ENCODE measurements around the gene ZNF750.

Gene ZNF750

DNA sequence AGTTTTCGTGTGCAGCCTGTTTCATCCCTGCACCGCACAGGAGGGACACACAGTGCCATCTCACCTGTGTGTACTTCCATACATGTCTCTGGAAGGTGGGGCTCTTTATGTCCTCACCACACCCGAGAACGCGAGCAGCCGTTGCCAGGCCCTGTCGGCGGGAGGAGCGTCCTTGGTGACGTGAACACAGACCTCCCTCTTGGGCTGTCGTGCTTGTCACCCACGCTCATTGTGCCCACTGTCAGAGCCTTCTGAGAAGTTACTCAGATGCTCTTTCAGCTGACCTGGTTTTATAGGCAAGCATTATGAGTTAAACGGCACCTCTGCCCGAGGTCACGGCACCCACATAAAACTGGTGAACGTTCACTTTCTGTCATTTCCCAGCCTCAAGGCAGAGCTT, 40.2 kb downstream of the ZNF750 start:
- no peak for TF ChIP-seq FOXP2 (optimal IDR thresholded peaks at IDR 0.05; ENCODE audit: borderline replicate concordance, extremely low read depth, extremely low read length, insufficient read depth)

DNA sequence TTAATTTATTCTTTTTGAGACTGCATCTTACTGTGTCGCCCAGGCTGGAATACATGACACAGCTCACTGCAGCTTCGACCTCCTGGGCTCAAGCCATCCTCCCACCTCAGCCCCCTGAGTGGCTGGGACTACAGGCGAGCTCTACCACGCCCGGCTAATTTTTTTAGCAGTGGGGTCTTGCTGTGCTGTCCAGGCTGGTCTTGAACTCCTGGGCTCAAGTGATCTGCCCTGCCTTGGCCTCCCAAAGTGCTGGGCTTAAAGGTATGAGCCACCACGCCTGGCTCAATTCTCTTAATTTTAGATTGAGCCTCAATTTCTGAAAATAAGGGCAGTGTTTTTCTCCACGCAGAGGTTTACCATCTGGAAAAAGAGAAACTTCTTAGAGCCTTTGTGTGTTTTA, 41.1 kb downstream of the ZNF750 start:
- TF ChIP-seq FOXP2 (optimal IDR thresholded peaks at IDR 0.05; ENCODE audit: borderline replicate concordance, extremely low read depth, extremely low read length, insufficient read depth) (no peak), POLR2AphosphoS5 (IDR thresholded peaks at IDR 0.05; ENCODE audit: low read depth, low read length) (no peak), TAF1 (IDR thresholded peaks at IDR 0.05; ENCODE audit: borderline replicate concordance, insufficient read depth, low read length) (no peak), SIN3A (IDR thresholded peaks at IDR 0.05; ENCODE audit: borderline replicate concordance, insufficient read depth, low read length) (no peak)
- TF ChIP-seq, protein P1, sequence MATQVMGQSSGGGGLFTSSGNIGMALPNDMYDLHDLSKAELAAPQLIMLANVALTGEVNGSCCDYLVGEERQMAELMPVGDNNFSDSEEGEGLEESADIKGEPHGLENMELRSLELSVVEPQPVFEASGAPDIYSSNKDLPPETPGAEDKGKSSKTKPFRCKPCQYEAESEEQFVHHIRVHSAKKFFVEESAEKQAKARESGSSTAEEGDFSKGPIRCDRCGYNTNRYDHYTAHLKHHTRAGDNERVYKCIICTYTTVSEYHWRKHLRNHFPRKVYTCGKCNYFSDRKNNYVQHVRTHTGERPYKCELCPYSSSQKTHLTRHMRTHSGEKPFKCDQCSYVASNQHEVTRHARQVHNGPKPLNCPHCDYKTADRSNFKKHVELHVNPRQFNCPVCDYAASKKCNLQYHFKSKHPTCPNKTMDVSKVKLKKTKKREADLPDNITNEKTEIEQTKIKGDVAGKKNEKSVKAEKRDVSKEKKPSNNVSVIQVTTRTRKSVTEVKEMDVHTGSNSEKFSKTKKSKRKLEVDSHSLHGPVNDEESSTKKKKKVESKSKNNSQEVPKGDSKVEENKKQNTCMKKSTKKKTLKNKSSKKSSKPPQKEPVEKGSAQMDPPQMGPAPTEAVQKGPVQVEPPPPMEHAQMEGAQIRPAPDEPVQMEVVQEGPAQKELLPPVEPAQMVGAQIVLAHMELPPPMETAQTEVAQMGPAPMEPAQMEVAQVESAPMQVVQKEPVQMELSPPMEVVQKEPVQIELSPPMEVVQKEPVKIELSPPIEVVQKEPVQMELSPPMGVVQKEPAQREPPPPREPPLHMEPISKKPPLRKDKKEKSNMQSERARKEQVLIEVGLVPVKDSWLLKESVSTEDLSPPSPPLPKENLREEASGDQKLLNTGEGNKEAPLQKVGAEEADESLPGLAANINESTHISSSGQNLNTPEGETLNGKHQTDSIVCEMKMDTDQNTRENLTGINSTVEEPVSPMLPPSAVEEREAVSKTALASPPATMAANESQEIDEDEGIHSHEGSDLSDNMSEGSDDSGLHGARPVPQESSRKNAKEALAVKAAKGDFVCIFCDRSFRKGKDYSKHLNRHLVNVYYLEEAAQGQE (IDR thresholded peaks at IDR 0.05; ENCODE audit: insufficient read depth in 1 of 2, low read depth in 2 of 2, low read length in 2 of 2), result no peak

DNA sequence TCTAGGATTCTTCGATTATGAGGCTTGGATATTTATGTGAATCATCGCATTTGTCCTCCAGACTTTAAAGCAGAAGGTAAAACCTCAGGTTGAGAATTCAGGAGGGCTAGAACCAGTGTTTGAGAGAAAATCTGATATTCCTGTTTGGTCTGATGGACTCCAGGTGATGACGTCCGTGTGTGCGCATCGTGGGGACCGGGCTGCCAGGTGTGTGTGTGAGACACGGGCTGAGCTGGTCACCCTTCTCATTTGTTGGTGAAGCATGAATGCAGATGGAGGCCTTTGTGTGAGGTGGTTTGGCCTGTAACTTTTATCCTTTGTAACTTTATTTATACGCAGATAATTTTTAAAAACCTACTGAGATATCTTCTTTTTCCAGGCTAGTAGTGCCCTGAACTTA, 42.8 kb downstream of the ZNF750 start:
- TF ChIP-seq FOXP2 (optimal IDR thresholded peaks at IDR 0.05; ENCODE audit: borderline replicate concordance, extremely low read depth, extremely low read length, insufficient read depth) (no peak), SIN3A (IDR thresholded peaks at IDR 0.05; ENCODE audit: borderline replicate concordance, insufficient read depth, low read length) (no peak), POLR2AphosphoS5 (IDR thresholded peaks at IDR 0.05; ENCODE audit: low read depth, low read length) (no peak), TAF1 (IDR thresholded peaks at IDR 0.05; ENCODE audit: borderline replicate concordance, insufficient read depth, low read length) (no peak)
- TF ChIP-seq, protein P1 (IDR thresholded peaks at IDR 0.05; ENCODE audit: insufficient read depth in 1 of 2, low read depth in 2 of 2, low read length in 2 of 2), result no peak

DNA sequence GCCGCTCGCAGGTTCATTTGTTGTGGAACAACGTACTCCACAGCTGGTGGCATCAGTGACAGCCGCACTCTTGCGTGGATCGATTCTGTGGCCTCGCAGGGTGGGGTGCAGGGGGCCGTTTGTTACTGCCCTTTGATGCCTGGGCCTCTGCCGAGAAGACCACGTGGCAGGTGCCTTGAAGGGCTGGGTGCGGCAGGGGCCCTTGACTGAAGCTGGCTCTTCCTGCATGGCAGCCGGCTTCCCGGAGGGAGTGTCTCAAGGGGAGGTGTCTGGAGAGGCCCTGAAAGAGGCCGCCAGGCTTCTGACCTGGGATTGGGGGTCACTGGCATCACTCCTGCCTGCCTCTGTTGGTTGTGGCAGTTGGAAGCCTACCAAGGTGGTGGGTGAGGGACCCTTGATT, 44.2 kb downstream of the ZNF750 start:
- TF ChIP-seq FOXP2 (optimal IDR thresholded peaks at IDR 0.05; ENCODE audit: borderline replicate concordance, extremely low read depth, extremely low read length, insufficient read depth) (no peak), TAF1 (IDR thresholded peaks at IDR 0.05; ENCODE audit: borderline replicate concordance, insufficient read depth, low read length) (no peak), SIN3A (IDR thresholded peaks at IDR 0.05; ENCODE audit: borderline replicate concordance, insufficient read depth, low read length) (no peak), POLR2AphosphoS5 (IDR thresholded peaks at IDR 0.05; ENCODE audit: low read depth, low read length) (no peak)
- TF ChIP-seq, protein P1 (IDR thresholded peaks at IDR 0.05; ENCODE audit: insufficient read depth in 1 of 2, low read depth in 2 of 2, low read length in 2 of 2), result no peak

DNA sequence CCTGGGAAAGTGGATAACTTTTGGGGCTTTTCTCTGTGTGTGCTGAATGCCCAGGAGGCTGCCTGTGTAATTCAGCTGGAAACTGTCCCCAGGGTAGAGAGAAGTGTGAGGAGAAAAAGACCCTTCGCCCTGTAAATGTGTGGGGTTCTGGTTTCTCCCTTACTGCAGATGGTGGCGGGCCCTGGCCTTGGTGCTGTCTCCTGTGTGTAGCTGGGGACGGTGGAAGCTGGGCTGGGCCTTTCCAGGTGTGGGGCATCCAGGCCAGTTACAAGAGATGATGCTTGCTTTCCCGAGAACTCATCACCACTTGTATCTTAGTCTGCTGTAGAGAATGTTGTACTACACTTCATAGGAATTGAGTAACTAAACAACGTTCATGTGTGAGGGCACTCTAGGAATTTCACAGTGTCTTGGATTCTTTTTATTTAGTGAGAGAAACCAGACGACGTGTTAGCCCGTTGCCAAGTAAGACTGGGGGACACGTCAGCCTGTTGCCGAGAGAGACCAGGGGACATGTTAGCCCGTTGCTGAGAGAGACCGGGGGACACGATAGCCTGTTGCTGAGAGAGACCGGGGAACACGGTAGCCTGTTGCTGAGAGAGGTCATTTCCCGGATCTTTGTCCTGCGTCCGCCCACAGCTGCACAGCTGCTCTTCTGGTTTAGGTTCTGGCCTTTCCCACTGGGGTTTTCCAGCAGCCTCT, 44.9 kb downstream of the ZNF750 start:
- TF ChIP-seq TAF1 (IDR thresholded peaks at IDR 0.05; ENCODE audit: borderline replicate concordance, insufficient read depth, low read length) (no peak), FOXP2 (optimal IDR thresholded peaks at IDR 0.05; ENCODE audit: borderline replicate concordance, extremely low read depth, extremely low read length, insufficient read depth) (no peak), POLR2AphosphoS5 (IDR thresholded peaks at IDR 0.05; ENCODE audit: low read depth, low read length) (no peak), SIN3A (IDR thresholded peaks at IDR 0.05; ENCODE audit: borderline replicate concordance, insufficient read depth, low read length) (no peak)
- TF ChIP-seq, protein P1 (IDR thresholded peaks at IDR 0.05; ENCODE audit: insufficient read depth in 1 of 2, low read depth in 2 of 2, low read length in 2 of 2), result no peak
